Neural cell (in vitro differentiated cells): ENCODE measurements around the gene RPL14.

Experiments
- EZH2 ChIP-seq: fragments of 200-600, 300-800 bp; shearing (Covaris generic), sonication (generic); IDR thresholded peaks from 2 replicates; pipeline ENCODE4 v1.6.1; 2014; ENCODE audit warnings: antibody characterized with exemption, low read length, borderline replicate concordance, mild to moderate bottlenecking; ENCODE audit not compliant: insufficient read depth, poor library complexity, severe bottlenecking
- MXI1 ChIP-seq: fragments of 450-650 bp; conservative IDR thresholded peaks from 2 replicates; pipeline ENCODE4 v1.6.1; 2014; ENCODE audit warnings: antibody characterized with exemption, mild to moderate bottlenecking; ENCODE audit not compliant: poor library complexity, severe bottlenecking
- POLR2AphosphoS5 ChIP-seq: IDR thresholded peaks from 2 replicates; pipeline ENCODE4 v1.6.1; 2012
- RAD21 ChIP-seq: fragments of 450-650 bp; conservative IDR thresholded peaks from 2 replicates; pipeline ENCODE4 v1.6.1; 2014; ENCODE audit warnings: antibody characterized with exemption, mild to moderate bottlenecking, moderate library complexity
- SMC3 ChIP-seq: fragments of 450-650 bp; conservative IDR thresholded peaks from 2 replicates; pipeline ENCODE4 v1.6.1; 2014; ENCODE audit warnings: antibody characterized with exemption, mild to moderate bottlenecking, moderate library complexity; ENCODE audit not compliant: poor library complexity
- TF ChIP-seq, protein P1 (sequence below): fragments of 450-650 bp; IDR thresholded peaks from 2 replicates; pipeline ENCODE4 v1.5.1; 2014; ENCODE audit warnings: antibody characterized with exemption, mild to moderate bottlenecking, moderate library complexity; ENCODE audit not compliant: poor library complexity, severe bottlenecking

DNA sequence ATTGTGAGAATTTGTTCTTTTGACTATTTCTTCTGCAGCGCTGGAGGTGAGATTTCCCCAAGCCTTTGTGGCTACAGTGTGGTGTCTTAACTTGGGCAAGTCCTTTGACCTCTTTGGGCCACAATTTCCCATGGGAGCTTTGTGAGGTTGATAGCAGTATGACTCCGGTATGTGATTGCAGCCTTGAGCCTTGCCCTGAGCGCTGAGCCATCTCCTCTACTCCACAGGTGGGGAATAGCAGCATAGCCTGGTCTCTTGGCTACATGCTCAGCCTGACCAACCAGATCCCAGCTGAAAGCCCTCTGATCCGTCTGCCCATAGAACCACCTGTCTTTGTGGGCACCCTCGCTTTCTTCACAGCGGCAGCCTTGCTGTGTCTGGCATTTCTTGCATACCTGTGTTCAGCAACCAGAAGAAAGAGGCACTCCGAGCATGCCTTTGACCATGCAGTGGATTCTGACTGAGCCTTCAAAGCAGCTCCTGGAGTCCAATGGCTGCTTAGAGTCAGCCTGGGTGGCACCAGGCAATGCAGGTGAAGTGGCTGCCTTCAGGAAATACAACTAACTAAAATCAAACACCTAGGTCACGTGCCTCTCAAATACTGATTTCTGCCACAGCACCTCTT lies 30.0 kb upstream of the RPL14 start:
- TF ChIP-seq, protein P1, sequence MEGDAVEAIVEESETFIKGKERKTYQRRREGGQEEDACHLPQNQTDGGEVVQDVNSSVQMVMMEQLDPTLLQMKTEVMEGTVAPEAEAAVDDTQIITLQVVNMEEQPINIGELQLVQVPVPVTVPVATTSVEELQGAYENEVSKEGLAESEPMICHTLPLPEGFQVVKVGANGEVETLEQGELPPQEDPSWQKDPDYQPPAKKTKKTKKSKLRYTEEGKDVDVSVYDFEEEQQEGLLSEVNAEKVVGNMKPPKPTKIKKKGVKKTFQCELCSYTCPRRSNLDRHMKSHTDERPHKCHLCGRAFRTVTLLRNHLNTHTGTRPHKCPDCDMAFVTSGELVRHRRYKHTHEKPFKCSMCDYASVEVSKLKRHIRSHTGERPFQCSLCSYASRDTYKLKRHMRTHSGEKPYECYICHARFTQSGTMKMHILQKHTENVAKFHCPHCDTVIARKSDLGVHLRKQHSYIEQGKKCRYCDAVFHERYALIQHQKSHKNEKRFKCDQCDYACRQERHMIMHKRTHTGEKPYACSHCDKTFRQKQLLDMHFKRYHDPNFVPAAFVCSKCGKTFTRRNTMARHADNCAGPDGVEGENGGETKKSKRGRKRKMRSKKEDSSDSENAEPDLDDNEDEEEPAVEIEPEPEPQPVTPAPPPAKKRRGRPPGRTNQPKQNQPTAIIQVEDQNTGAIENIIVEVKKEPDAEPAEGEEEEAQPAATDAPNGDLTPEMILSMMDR, result no peak
- no peak for TF ChIP-seq POLR2AphosphoS5
- TF ChIP-seq EZH2, result no peak
- no peak for TF ChIP-seq RAD21
- no peak for TF ChIP-seq SMC3
- TF ChIP-seq MXI1, result no peak
